ENCODE measurements around the gene GRB10.

GRB10 gene

DNA sequence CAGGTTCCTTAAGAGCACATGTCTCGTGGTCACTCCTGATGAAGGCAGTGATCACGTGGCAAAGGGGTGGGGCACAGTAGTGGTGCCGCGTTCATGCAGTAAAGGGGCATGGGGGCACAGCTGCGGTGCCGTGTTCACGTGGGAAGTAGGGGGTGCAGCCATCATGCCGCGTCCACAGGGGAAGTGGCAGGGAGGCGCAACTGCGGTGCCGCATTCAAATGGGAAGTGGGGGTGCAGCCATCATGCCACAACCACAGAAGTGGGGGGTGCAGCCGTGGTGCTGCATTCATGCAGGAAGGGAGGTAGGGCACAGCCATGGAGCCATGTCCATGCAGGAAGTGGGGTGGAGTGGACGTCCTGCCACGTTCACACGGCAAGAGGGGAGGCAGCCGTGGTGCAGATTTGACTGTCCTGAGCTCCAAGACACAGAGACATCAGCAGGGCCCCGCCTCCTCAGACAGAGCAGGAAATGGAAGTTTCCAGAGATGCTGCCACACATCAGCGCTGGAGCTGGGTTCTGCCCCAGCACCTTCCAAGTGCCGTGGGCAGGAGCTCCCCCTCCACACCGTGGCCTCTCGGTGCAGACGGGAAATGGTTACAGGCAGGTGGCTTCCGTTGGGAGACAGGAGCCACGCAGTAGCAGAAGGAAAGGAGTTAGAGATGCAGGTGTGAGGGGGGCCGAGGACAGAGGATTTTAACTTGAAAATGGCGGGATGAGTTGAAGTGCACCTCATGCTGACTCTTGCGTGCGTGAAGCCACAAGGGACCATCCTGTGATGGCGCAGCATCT lies 122.5 kb downstream of the GRB10 start:
- DNase-seq = no peak
- TF ChIP-seq POLR2A (IDR thresholded peaks at IDR 0.05; ENCODE audit: low read length) (no peak), GATA1 (IDR thresholded peaks at IDR 0.05; ENCODE audit: low read depth, low read length) (no peak)

DNA sequence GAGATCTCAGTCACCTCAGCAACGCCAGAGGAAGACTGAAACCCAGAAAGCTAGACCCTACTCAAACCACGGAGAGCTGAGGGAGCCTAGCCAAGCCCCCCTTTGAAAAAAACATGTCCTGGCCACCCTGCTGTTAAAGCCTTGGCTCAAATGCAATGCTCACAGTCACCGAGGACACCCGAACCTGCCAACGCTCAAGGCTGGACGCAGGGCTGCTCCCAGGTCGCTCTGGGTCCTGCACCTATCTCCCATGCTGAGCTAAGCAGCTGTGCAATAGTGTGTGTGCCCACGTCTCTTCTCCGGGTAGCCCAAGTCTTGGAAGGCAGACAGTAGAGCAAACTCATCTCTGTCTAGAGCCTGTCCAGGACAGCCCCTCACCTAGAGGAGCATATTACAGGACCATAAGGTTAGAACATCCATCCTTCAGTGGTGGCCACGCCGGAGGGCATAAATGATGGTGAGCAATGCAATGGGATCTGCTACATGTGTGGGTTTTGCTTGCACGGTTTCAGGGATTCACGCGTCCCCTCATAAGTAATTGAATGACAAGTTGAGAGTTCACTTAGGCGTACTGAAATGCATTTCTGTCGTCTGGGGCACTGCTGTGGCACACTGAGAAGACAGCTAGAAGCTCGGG lies 123.2 kb downstream of the GRB10 start:
- TF ChIP-seq GATA1 (IDR thresholded peaks at IDR 0.05; ENCODE audit: low read depth, low read length) (no peak), POLR2A (IDR thresholded peaks at IDR 0.05; ENCODE audit: low read length) (no peak)

GRCh38 chr7:50658696-50659095 lies 124.0 kb downstream of the GRB10 start:
- TF ChIP-seq POLR2A (IDR thresholded peaks at IDR 0.05; ENCODE audit: low read length) (no peak), GATA1 (IDR thresholded peaks at IDR 0.05; ENCODE audit: low read depth, low read length) (no peak)
- DNase-seq = no peak

More for the DNA sequence above, 123.2 kb downstream of the GRB10 start:
- no peak for DNase-seq

DNA sequence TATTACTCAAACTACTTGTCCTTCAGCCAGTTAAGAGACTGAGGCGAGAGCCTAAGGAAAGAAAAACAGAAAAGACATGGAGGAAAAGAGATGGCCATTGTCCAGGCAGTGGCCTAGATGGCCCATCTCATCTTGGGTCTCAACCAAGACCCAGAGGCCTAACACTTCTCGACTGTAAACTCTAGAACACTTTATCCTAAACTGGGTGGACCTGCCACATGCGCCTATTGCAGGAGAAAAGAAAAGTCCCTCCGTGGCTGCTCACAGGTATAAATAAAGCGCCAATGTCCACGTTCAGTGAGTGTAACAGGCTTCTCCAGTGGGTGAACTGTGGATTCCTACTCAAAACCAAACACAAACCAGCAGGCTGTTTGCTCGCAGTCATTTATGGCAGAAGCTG lies 124.8 kb downstream of the GRB10 start:
- no peak for DNase-seq

GRCh38 chr7:50657341-50657873 lies 125.3 kb downstream of the GRB10 start:
- no peak for DNase-seq
- TF ChIP-seq POLR2A (IDR thresholded peaks at IDR 0.05; ENCODE audit: low read length) (no peak), GATA1 (IDR thresholded peaks at IDR 0.05; ENCODE audit: low read depth, low read length) (no peak)

More for the DNA sequence above, 124.8 kb downstream of the GRB10 start:
- TF ChIP-seq POLR2A (IDR thresholded peaks at IDR 0.05; ENCODE audit: low read length) (no peak), GATA1 (IDR thresholded peaks at IDR 0.05; ENCODE audit: low read depth, low read length) (no peak)

DNA sequence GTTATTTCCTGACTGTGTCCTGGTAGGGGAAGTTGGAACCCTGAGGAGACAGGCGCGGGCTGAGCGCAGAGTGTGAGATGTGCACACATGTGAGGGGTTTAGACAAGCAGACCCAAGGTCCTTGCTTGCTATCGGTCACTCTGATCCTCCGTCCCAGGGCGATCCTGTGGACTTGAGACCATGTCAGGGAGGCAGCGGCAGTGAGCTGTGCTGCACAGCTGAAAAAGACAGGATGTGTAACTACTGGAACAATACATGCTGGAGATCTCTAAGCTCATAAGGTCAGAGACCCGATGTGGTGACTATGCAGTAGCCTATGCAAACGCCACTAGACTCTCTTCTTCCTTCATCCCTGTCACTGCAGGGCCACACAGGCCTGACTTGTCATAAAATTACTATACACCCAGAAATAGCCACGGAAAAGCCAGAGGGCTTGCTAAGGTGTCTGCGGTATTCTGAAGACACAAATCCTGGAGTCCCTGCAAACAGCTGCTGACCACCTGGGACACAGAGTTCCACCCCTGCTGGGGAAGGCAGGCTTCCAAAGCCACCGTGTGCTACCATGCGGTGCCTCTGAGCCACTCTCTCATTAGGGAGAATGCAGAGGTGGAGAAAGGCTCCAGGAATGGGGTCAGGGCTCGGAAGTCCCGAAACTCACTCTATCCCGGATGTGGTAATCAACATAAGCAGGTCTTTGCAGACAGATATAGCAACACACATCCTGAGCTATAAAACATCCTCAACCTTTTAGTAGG lies 126.4 kb downstream of the GRB10 start:
- no peak for DNase-seq
- TF ChIP-seq GATA1 (IDR thresholded peaks at IDR 0.05; ENCODE audit: low read depth, low read length) (no peak), POLR2A (IDR thresholded peaks at IDR 0.05; ENCODE audit: low read length) (no peak)

DNA sequence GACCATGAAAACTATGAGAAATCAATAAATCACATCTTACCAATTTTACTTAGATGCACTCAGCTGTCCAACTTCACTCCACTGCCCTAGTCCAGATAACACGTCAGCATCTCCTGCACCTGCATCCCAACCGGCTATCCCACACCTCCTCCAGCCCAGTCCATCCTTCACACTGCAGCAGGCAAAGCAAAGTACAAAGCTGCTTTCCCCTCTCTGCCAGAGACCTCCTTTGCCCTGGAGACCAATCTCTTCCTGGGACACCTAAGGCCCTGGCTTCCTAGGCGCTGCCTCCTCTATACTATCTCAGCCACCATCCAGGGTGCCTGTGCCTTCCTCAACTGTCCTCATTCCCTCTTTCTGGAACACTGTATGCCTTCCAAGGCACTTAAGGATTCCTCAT lies 127.2 kb downstream of the GRB10 start:
- no peak for DNase-seq
- TF ChIP-seq POLR2A (IDR thresholded peaks at IDR 0.05; ENCODE audit: low read length) (no peak), GATA1 (IDR thresholded peaks at IDR 0.05; ENCODE audit: low read depth, low read length) (no peak)

DNA sequence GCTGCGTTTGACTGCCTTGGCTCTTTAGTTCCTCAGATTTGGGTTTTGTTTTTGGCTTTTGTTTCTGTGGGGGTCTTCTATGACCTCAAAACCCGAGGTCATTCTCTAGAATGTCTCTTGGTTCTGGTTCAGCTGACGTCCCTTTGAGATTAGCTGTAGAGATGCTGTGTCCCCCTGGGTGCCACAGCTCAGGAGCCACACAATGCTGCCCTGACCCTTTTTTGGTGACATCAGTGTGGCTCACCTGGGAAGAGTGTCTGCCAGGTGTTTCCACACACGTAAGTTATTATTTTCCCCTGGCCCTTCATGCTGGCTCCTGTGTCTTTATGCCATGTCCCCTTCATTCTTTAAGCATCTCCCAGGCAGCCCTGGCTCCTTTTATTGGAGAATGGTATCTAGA lies 127.7 kb downstream of the GRB10 start:
- no peak for DNase-seq
- no peak for TF ChIP-seq POLR2A (IDR thresholded peaks at IDR 0.05; ENCODE audit: low read length)
- no peak for TF ChIP-seq GATA1 (IDR thresholded peaks at IDR 0.05; ENCODE audit: low read depth, low read length)

- TF ChIP-seq POLR2A (IDR thresholded peaks at IDR 0.05; ENCODE audit: low read length) (no peak), GATA1 (IDR thresholded peaks at IDR 0.05; ENCODE audit: low read depth, low read length) (no peak)
- DNase-seq = no peak
Measured at GRCh38 chr7:50653981-50654425, 128.7 kb downstream of the GRB10 start.

DNA sequence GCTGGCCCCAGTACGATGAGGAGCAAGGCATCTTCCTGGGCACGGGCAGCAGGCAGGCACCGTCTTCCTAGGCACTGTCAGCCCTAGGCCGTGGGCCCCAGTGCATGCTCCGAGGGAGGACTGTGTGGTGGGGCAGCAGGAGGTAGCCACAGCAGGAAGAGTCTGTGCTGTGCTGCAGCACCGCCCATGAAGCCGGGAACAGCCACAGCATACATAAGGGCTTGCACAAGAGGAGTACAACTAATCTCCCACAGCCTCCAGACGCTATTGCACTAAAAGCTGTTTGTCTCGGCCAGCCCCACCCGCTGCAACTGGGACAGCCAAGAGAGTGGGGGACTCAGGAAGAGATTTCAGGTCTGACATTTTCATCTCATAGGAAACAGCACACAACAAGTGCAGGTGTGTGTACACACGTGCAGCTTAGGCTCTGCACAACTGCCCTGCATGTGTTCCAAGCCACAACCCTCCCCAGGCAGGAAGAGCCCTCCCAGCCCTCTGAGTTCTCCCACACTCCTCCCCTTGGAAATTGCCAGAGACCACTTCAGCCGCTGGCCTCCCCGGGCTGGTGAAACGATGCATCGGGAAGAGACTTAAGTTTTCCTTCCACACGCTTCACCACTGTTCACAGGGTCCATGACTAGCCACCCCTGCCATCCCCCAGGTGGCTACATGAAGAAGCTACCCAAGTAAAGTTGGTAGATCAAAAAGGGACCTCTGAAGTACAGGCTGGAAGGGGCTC lies 129.4 kb downstream of the GRB10 start:
- no peak for TF ChIP-seq POLR2A (IDR thresholded peaks at IDR 0.05; ENCODE audit: low read length)
- TF ChIP-seq GATA1 (IDR thresholded peaks at IDR 0.05; ENCODE audit: low read depth, low read length) = no peak
- no peak for DNase-seq

GRCh38 chr7:50652400-50653125 lies 130.1 kb downstream of the GRB10 start:
- TF ChIP-seq POLR2A (IDR thresholded peaks at IDR 0.05; ENCODE audit: low read length) = no peak
- no peak for TF ChIP-seq GATA1 (IDR thresholded peaks at IDR 0.05; ENCODE audit: low read depth, low read length)

DNA sequence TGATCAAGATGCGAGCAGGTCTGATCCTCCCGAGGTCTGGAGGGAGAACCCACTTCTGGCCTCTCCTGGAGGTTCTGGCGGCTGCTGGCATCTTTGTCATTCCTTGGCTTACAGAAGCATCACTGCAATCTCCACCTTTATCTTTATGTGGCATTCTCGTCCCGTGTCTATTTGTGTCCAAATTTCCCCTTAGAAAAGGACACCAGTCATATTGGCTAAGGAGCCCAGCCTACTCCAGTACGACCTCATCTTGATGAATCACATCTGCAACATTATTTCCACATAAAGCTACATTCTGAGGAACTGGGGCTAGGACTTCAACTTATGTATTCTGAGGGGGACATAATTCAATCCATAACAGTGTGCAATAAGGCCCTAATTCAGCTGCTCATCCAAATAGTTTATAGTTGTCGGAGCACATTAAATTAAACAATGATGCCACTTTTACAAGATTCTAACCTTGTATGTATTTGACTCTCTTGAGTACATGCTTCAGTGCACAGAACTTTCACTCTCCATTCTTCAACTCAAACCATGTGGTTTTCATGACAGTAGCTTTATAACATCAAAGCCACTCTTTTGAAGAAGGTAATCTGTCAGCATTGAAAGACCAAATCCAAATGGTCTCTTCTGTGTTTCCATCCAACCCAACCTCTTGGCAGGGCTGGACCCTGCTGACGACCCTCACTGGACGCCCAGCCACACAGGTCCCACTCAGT lies 131.3 kb downstream of the GRB10 start:
- TF ChIP-seq POLR2A (IDR thresholded peaks at IDR 0.05; ENCODE audit: low read length) = no peak
- TF ChIP-seq GATA1 (IDR thresholded peaks at IDR 0.05; ENCODE audit: low read depth, low read length) = no peak
- DNase-seq = no peak

More at GRCh38 chr7:50652400-50653125, 130.1 kb downstream of the GRB10 start:
- no peak for DNase-seq

Data from erythroblast (primary cell).